Natural killer cell treated with Interleukin-12 subunit alpha and Interleukin-12 subunit beta and Interleukin-15 and Interleukin-18, amount 100 ng/mL, for 72 hours (primary cell): ENCODE results near the gene EXOC6. TPM values are rescaled to one million over a fixed set of nuclear protein-coding genes. Genes with fewer than 3 reads are reported as not detected.

Source experiments
- ATAC-seq, 2 donors: fragments of 150-1000 bp; cut with Tn5 transposase in 1 of 2; sonication (Bioruptor Pico), chemical (Tn5 transposase) in 1 of 2; 2 replicates each; pipeline ENCODE4 v1.10.0; 2021
- DNase-seq: peaks from one replicate; pipeline ENCODE4 v3.0.0; 2022; ENCODE audit warnings: low spot score
- H3K27ac Mint-ChIP-seq, 2 donors: 1 replicate in 1 of 2; 2 replicates in 1 of 2; pipeline ENCODE4 v1.8.0; 2022; ENCODE audit warnings: mixed read lengths in 2 of 2, mild to moderate bottlenecking in 1 of 2, moderate library complexity in 1 of 2
- H3K27me3 Mint-ChIP-seq, 2 donors: 1 replicate in 1 of 2; 2 replicates in 1 of 2; pipeline ENCODE4 v1.8.0; 2022; ENCODE audit warnings: mixed read lengths in 2 of 2
- H3K36me3 Mint-ChIP-seq: one replicate; pipeline ENCODE4 v1.8.0; 2022; ENCODE audit warnings: mixed read lengths
- H3K4me1 Mint-ChIP-seq, 2 donors: 1 replicate in 1 of 2; 2 replicates in 1 of 2; pipeline ENCODE4 v1.8.0; 2022; ENCODE audit warnings: low read depth in 2 of 2, mixed read lengths in 2 of 2, mild to moderate bottlenecking in 1 of 2
- H3K4me3 Mint-ChIP-seq: one replicate; pipeline ENCODE4 v1.8.0; 2022; ENCODE audit warnings: mixed read lengths
- H3K9me3 Mint-ChIP-seq: 2 replicates; pipeline ENCODE4 v1.8.0; 2022; ENCODE audit warnings: mixed read lengths
- total RNA-seq, 2 donors: library from RNA; stranded (reverse); gene quantifications; one replicate each; pipeline ENCODE4 v1.2.3, GENCODE V29; 2022

EXOC6 gene, protein sequence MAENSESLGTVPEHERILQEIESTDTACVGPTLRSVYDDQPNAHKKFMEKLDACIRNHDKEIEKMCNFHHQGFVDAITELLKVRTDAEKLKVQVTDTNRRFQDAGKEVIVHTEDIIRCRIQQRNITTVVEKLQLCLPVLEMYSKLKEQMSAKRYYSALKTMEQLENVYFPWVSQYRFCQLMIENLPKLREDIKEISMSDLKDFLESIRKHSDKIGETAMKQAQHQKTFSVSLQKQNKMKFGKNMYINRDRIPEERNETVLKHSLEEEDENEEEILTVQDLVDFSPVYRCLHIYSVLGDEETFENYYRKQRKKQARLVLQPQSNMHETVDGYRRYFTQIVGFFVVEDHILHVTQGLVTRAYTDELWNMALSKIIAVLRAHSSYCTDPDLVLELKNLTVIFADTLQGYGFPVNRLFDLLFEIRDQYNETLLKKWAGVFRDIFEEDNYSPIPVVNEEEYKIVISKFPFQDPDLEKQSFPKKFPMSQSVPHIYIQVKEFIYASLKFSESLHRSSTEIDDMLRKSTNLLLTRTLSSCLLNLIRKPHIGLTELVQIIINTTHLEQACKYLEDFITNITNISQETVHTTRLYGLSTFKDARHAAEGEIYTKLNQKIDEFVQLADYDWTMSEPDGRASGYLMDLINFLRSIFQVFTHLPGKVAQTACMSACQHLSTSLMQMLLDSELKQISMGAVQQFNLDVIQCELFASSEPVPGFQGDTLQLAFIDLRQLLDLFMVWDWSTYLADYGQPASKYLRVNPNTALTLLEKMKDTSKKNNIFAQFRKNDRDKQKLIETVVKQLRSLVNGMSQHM
- 10 to 100 TPM in 1 of 2 donors, 1 to 10 TPM in 1; 9.7 to 14.7 TPM for total RNA-seq

DNA sequence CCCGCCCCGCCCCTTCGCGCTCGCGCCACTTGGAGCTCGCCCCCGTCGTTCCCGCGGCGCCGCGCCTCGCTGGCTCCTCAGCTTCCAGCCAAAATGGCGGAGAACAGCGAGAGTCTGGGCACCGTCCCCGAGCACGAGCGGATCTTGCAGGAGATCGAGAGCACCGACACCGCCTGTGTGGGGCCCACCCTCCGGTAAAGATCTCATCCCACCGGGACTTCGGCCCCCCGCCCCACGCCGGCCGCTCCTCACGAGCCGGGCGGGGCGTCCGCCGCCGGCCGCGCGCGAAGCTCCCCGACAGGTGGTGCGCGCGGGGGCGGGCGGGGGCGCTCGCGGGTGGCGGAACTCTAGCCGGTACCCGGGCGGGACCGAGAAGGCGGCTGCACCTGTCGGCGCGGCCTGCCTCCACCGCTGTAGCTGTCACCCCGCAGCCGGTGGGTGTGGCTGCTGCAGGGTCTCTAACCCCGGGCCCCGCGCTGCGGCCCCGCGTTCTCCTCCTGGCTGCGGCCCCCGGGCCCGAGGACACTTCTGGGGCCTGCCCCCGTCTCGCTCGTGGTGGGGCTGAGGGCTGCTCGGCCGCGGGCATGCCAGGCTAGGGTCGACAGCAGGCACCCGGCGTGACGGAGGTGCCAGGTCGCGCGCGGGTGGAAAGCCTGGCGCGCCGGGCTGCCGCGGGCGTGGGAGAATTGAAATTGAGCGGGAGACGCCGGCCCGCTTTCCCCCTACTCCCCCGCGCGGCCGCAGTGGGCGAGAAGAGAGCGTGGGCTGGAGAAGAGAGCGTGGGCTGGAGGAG, at the start of gene EXOC6:
TSS of gene EXOC6 (plus strand) at position 80 of the 793 bp plus-strand sequence. CDS start at position 94, 14 bp downstream.
- Mint-ChIP-seq H3K36me3 (no peaks in the 10 kb centered on the region), H3K4me3 (peak within 1 kb of the TSS; percentile 91), H3K9me3 (no peaks in the 10 kb centered on the region), H3K4me1 (peaks cover 26 to 35% of the 10 kb centered on the region in 2 donors), H3K27ac (peak within 1 kb of the TSS; percentile 64 to 75), H3K27me3 (peaks cover 0 to 4% of the 10 kb centered on the region in 2 donors)
- ATAC-seq, result peak; percentile 91 to 92
- peak; percentile 89 for DNase-seq

DNA sequence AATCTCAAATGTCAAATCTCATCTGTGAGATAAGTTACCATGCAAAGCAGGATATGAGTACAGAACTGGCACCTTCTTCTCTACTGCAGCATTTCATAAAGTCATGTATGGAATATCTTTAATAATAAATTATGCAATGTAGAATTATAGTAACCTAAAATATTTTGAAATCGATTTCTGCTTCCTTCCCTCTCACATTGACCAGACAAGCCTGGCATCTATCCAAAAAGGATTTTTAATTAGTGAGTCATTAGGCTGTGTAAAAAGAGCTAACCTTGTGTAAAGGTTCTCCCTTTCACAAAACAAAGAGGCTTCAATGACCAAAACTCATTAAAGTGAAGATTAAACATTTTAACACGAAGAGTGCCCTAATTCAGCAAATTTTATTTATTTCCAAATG, 48.8 kb upstream of the EXOC6 start:
- Mint-ChIP-seq H3K36me3 (no peaks in the 10 kb centered on the region), H3K9me3 (no peaks in the 10 kb centered on the region), H3K4me1 (no peaks in the 10 kb centered on the region), H3K27me3 (peaks cover 18 to 35% of the 10 kb centered on the region in 2 donors), H3K27ac (no peak overlapping the region), H3K4me3 (no peak overlapping the region)
- ATAC-seq (no peak), DNase-seq (no peak)

DNA sequence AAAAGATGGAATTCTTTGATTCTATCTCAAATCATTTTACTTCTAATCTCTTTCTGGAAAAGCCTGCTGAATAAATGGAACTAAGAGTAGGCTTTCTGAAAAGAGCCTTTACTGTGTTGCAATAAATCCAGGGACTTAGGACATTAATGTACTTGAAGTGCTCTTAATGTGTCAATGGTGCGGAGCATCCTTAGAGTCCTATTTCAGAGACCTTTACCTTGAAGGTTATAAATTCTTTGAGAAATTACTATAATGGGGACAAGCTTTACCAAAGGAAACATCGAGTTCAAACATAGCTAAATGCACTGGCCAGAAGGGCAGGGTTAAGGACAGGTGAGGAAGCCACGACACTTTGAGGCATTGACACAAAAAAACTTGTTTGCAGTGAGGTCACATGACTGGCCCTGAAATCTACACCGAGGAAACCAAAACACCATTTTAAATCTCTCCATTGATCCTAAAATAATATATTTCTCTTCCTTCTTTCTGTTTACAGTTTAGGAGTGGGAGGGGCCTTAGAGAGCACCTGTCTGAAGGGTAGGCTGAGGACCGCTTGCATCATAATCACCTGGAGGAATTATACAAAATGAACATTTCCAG, 48.1 kb upstream of the EXOC6 start:
- H3K27ac Mint-ChIP-seq, result no peak overlapping the region
- ATAC-seq, result no peak
- no peaks in the 10 kb centered on the region for H3K4me1 Mint-ChIP-seq
- no peak for DNase-seq
- no peak overlapping the region for H3K4me3 Mint-ChIP-seq
- H3K36me3 Mint-ChIP-seq, result no peaks in the 10 kb centered on the region
- no peaks in the 10 kb centered on the region for H3K9me3 Mint-ChIP-seq
- H3K27me3 Mint-ChIP-seq, result peaks cover 15 to 28% of the 10 kb centered on the region in 2 donors

DNA sequence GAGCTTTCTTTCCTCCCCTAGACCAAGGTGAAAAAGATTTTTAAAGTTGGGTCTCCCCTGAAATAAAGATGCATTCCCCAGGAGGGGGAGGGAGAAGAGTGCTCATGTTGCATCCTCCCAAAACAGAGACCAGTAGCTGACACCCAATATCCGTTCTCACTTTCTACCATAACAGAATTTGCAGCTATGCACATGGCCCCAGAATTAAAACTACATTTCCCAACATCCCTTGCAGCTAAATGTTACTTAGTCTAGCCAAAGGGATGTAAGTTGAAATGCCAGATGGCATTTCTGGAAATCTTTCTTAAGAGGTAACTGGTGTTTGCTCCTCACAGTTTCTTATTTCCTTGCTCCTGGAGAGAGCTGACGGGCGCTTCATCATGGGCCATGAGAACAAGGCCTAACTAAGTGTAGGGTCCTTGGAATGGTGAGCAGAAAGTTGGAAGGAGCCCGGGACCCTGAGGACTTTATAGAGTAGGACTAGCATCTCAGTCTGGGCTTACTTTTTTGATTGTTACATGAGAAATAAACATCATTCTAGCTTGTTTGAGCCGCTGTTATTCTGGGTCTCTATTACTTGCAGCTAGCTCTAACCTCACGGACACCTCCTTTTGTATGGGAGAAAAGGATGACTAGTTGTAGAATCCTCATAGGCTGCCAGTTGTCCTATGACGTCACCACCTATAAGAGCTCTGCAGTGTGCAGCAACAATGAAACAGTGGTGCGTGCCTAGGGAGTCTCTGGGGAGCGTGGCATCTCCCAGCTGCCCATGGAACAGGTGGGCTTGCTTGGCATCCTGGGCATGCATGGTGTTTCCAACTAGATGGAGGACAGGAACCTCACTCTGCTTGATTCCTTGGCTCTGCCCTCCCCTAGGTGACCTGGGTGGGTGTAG, 46.1 kb upstream of the EXOC6 start:
- Mint-ChIP-seq H3K27me3 (peaks cover 10 to 28% of the 10 kb centered on the region in 2 donors), H3K36me3 (no peaks in the 10 kb centered on the region)
- peak in 1 of 2 donors; percentile 9 for ATAC-seq

DNA sequence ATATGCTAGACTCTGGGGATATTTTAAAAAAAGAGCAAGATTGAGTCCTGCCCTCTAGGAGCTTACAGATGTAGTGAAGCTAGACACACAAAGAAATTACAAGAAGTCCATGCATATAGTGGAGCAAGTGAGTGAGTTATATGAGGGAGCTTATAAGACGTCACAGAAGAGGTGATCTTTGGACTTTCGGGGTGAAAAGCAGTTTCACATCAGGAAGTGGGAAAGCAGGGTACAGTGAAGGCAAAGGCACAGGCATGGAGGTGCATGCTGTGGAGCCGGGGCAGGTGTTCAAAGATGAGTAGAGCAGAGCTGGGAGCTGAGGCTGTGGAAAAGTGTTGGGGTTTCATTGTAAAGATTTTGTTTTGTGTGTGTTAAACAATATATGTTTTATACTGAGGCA, 38.5 kb upstream of the EXOC6 start:
- no peak overlapping the region for H3K4me3 Mint-ChIP-seq
- H3K27me3 Mint-ChIP-seq, result peaks cover 17 to 26% of the 10 kb centered on the region in 2 donors
- no peak overlapping the region for H3K27ac Mint-ChIP-seq
- H3K4me1 Mint-ChIP-seq, result no peaks in the 10 kb centered on the region
- no peaks in the 10 kb centered on the region for H3K9me3 Mint-ChIP-seq
- no peak for DNase-seq
- ATAC-seq, result no peak
- no peaks in the 10 kb centered on the region for H3K36me3 Mint-ChIP-seq

More for the DNA sequence above, 46.1 kb upstream of the EXOC6 start:
- H3K9me3 Mint-ChIP-seq, result no peaks in the 10 kb centered on the region
- DNase-seq, result no peak
- H3K27ac Mint-ChIP-seq, result no peak overlapping the region
- H3K4me3 Mint-ChIP-seq, result no peak overlapping the region
- no peaks in the 10 kb centered on the region for H3K4me1 Mint-ChIP-seq

DNA sequence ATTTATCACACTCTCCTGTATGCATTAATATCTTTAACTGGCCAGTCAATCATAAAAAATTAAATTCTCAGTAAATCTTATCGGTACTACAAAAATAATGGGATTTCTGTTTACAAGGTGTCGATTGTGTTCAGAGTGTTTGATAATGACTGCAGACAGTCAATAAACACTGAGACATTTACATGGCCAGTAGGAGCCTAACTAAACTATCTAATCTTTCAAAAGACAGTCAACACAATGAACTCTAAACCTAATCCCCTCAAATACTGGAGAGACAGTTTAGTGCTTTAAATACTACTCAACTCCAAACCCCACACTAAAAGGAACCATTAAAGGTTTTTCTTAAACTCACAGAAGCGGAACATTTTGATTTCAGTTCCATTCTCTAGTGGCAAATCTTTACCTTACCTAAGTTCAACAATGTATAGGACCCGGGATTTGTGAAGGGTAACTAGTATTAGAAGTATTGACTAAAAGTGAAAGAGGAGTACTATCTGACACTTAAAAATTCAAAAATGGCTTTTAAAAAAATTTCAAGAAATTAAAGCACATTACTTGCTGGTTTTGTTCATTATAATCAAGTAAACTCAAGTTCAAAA, 37.3 kb upstream of the EXOC6 start:
- Mint-ChIP-seq H3K27ac (no peak overlapping the region), H3K27me3 (peaks cover 19 to 24% of the 10 kb centered on the region in 2 donors), H3K9me3 (no peaks in the 10 kb centered on the region), H3K4me1 (no peaks in the 10 kb centered on the region), H3K4me3 (no peak overlapping the region), H3K36me3 (no peaks in the 10 kb centered on the region)
- DNase-seq, result no peak
- ATAC-seq, result no peak

DNA sequence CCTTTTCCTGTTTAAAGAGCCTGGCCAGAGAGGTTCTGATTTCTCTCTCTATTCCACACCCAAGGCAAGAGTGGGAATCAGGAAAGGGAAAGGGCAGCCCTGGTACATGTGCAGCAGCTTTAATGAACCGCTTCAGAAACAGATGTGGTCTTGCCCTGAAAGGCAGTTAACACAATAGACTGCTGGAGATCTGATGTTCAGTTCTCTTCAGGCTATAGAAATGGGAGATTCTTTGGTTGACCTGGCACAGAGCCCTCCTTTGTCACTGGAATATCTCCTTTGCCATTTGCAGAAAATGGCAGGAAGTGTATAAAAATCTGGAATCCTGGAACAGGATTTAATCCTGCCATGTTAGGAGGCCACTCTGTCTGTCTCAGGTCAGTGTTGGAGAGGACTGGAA, 36.3 kb upstream of the EXOC6 start:
- Mint-ChIP-seq H3K4me3 (no peak overlapping the region), H3K4me1 (no peaks in the 10 kb centered on the region), H3K27ac (no peak overlapping the region), H3K36me3 (no peaks in the 10 kb centered on the region), H3K9me3 (no peaks in the 10 kb centered on the region), H3K27me3 (peaks cover 18 to 19% of the 10 kb centered on the region in 2 donors)
- ATAC-seq (no peak), DNase-seq (no peak)

DNA sequence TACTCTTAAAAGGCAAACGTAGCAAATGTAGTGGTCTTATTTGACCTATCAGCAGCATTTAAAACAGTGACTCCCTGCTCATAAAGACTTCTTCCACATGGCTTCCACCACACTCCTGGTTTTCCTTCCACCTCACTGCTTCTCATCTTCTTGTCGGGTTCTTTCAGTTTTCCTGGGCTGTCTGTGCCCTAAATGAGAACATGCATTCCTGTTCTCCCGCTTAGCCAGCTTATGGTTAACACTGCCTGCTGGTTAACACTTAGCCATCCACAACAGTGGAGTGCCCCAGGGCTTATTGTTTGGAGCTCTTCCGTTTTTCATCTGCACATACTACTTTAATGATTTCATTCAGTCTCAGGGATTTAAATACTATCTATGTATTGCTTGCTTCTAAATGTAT, 34.3 kb upstream of the EXOC6 start:
- H3K27me3 Mint-ChIP-seq, result peaks cover 10 to 11% of the 10 kb centered on the region in 2 donors
- no peaks in the 10 kb centered on the region for H3K4me1 Mint-ChIP-seq
- no peak overlapping the region for H3K27ac Mint-ChIP-seq
- no peaks in the 10 kb centered on the region for H3K9me3 Mint-ChIP-seq
- ATAC-seq (no peak), DNase-seq (no peak)
- no peak overlapping the region for H3K4me3 Mint-ChIP-seq
- H3K36me3 Mint-ChIP-seq, result no peaks in the 10 kb centered on the region

DNA sequence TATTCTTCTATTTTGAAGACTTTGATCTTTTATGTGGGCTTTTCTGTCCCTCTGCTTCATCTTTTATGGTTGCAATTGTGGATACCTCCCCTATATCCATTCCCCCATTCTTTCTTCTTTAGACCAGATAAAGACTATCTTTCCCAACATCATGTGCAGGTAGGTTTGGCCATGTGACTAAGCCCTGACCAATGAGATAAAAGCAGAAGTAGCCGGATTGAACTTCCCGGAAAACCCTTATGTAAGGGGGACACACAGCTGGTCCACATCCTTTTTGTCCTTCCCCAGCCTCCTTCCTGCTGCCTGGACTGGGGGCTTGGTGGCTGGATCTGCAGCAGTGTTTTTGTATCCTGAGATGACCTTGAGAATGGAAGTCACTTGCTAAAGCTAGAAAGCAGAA, 33.5 kb upstream of the EXOC6 start:
- Mint-ChIP-seq H3K9me3 (no peaks in the 10 kb centered on the region), H3K27me3 (peaks cover 9 to 11% of the 10 kb centered on the region in 2 donors), H3K4me1 (no peaks in the 10 kb centered on the region), H3K27ac (no peak overlapping the region), H3K4me3 (no peak overlapping the region), H3K36me3 (no peaks in the 10 kb centered on the region)
- ATAC-seq, result no peak
- no peak for DNase-seq

DNA sequence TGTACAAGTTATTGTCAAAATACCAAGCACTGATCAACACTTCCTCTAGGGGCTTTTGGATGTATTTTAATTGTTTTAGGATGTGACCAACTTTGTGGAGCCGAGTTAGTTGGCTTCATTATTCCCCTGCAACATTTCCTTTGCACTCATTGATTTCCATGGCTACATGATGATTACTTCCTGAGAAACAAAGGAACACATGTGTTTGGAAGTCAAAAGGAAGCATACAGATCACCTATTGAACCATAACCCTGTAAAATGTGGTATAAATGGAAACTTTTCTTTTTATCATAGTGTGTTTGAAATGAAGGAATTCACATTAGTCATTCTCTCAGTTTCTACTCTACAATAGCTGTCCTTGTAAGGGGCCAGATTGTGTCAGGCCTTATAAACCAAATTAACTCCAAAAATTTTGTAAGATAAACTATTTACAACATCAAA, 32.2 kb upstream of the EXOC6 start:
- no peak for ATAC-seq
- DNase-seq, result no peak
- H3K27me3 Mint-ChIP-seq, result peaks cover 9 to 11% of the 10 kb centered on the region in 2 donors
- H3K4me3 Mint-ChIP-seq, result no peak overlapping the region
- no peak overlapping the region for H3K27ac Mint-ChIP-seq
- no peaks in the 10 kb centered on the region for H3K36me3 Mint-ChIP-seq
- H3K4me1 Mint-ChIP-seq, result no peaks in the 10 kb centered on the region
- no peaks in the 10 kb centered on the region for H3K9me3 Mint-ChIP-seq

DNA sequence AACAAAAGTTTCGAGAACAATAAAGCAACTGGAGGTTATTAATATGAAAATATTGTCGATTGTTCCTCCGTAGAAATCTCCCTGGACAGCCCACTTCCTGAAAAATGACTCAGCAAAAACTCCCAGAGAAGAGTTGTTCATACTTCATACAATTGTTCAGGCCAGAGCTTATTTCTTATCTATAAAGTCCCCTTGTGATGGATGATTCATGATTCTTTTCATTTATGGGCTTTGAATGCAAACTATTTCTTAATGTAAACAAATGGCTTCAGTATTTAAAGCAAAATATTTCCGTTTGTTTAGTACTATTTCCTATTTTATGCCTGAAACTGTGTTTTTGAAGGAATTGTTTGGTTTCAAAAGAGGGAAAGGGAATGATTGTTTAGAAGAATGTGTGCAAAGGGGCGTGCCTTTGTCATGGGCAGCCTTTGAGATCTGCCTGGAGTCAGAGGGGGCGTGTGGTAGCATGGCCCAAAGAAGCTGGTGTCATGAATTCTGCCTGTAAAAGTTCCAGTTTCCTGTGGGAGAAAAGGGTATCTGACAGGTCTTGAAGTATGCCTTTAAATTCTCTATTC, 26.2 kb upstream of the EXOC6 start:
- H3K4me1 Mint-ChIP-seq, result peaks cover 11 to 13% of the 10 kb centered on the region in 2 donors
- peaks cover 3 to 6% of the 10 kb centered on the region in 2 donors for H3K27me3 Mint-ChIP-seq
- no peaks in the 10 kb centered on the region for H3K9me3 Mint-ChIP-seq
- peak overlapping the region; percentile 65 for H3K4me3 Mint-ChIP-seq
- H3K27ac Mint-ChIP-seq, result peak overlapping the region; percentile 77 to 92
- H3K36me3 Mint-ChIP-seq, result no peaks in the 10 kb centered on the region
- no peak for ATAC-seq
- no peak for DNase-seq

DNA sequence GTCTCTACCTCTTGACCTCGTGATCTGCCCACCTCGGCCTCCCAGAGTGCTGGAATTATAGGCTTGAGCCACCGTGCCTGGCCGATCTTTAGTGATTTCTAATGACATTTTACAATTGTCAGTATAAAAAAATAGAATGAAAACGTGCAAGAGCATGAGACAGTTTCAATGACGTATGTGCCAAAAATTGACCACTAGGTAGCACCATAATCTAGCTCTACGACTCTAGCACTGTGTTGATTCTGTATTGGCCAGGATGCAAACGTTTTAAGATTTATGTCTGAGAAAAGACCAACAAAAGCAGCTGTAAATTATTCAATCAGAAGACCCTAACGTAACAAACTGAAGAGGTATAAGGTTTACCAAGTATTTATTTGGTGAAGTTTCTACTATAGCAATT, 25.4 kb upstream of the EXOC6 start:
- DNase-seq (no peak), ATAC-seq (peak in 1 of 2 donors; percentile 51)

More for the DNA sequence above, 25.4 kb upstream of the EXOC6 start:
- H3K27ac Mint-ChIP-seq, result peak overlapping the region in 1 of 2 donors; percentile 92
- no peaks in the 10 kb centered on the region for H3K36me3 Mint-ChIP-seq
- no peaks in the 10 kb centered on the region for H3K9me3 Mint-ChIP-seq
- peaks cover 11 to 13% of the 10 kb centered on the region in 2 donors for H3K4me1 Mint-ChIP-seq
- H3K27me3 Mint-ChIP-seq, result peaks cover 0 to 6% of the 10 kb centered on the region in 2 donors
- no peak overlapping the region for H3K4me3 Mint-ChIP-seq
